MM.1S (cell line): ENCODE data around the gene GNAT2.

Source experiments
- EZH2 ChIP-seq: fragments of 300-600 bp; sonication (generic); optimal IDR thresholded peaks from 2 replicates; pipeline ENCODE3; 2017; ENCODE audit warnings: low read depth, mild to moderate bottlenecking, antibody characterized with exemption, low read length, mixed read lengths
- EZH2phosphoT487 ChIP-seq: fragments of 300-600 bp; sonication (generic); IDR thresholded peaks from 2 replicates; pipeline ENCODE4 v1.6.1; 2018; ENCODE audit warnings: antibody characterized with exemption, low read length
- TF ChIP-seq, protein P1 (sequence below): fragments of 300-600 bp; sonication (generic); IDR thresholded peaks from 2 replicates; pipeline ENCODE4 v1.5.1; 2016; ENCODE audit warnings: antibody characterized with exemption, low read length, mixed read lengths

DNA sequence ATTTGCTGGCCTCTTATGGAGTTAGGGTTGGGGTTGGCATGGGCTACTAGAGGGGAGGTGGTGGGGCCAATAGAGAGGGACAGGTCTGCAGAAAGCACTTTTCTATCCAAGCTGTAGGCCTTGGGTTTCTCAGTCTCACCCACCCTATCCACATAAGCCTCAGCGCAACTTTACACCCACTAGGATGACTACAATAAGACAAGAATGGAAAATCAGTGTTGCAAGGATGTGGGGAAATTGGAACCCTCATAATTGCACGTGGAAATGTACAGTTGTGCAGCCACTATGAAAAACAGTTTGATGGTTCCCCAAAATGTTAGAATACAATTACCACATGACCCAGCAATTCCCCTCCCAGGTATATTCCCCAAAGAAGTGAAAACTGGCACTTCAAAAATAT lies 22.4 kb upstream of the GNAT2 start:
- TF ChIP-seq, protein P1, sequence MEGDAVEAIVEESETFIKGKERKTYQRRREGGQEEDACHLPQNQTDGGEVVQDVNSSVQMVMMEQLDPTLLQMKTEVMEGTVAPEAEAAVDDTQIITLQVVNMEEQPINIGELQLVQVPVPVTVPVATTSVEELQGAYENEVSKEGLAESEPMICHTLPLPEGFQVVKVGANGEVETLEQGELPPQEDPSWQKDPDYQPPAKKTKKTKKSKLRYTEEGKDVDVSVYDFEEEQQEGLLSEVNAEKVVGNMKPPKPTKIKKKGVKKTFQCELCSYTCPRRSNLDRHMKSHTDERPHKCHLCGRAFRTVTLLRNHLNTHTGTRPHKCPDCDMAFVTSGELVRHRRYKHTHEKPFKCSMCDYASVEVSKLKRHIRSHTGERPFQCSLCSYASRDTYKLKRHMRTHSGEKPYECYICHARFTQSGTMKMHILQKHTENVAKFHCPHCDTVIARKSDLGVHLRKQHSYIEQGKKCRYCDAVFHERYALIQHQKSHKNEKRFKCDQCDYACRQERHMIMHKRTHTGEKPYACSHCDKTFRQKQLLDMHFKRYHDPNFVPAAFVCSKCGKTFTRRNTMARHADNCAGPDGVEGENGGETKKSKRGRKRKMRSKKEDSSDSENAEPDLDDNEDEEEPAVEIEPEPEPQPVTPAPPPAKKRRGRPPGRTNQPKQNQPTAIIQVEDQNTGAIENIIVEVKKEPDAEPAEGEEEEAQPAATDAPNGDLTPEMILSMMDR, result no peak
- TF ChIP-seq EZH2phosphoT487 (no peak), EZH2 (no peak)
